WTC11 (cell line): ENCODE results near the gene RPN1. TPM values are rescaled to one million over a fixed set of nuclear protein-coding genes. Genes with fewer than 3 reads are reported as not detected.

ENCODE experiments used
- ATAC-seq: fragments of 200-7000 bp; cut with Tn5 transposase; 2 replicates; pipeline ENCODE4 v1.10.0; 2021; ENCODE audit warnings: mild to moderate bottlenecking, moderate library complexity
- CTCF ChIA-PET: fragments of 300-600 bp; sonication (Branson Sonifier 250); formaldehyde crosslinking; loops from one replicate; lab custom pipeline; 2021; ENCODE audit warnings: antibody characterized with exemption; lab: Charles Lee
- POLR2A ChIA-PET: fragments of 350-600 bp; sonication (Branson Sonifier 250); formaldehyde crosslinking; loops from one replicate; lab custom pipeline; 2021; ENCODE audit warnings: antibody characterized with exemption; lab: Charles Lee
- DNase-seq: peaks from one replicate; pipeline ENCODE4 v3.0.0; 2021; ENCODE audit warnings: low spot score
- H3K27ac Mint-ChIP-seq: 2 replicates; pipeline ENCODE4 v1.8.0; 2021; ENCODE audit warnings: mixed read lengths
- H3K27me3 Mint-ChIP-seq: 2 replicates; pipeline ENCODE4 v1.8.0; 2021; ENCODE audit warnings: low read depth, mild to moderate bottlenecking, moderate library complexity, mixed read lengths
- H3K36me3 Mint-ChIP-seq: 2 replicates; pipeline ENCODE4 v1.8.0; 2021; ENCODE audit warnings: mixed read lengths
- H3K4me1 Mint-ChIP-seq: 2 replicates; pipeline ENCODE4 v1.8.0; 2022; ENCODE audit warnings: mixed read lengths
- H3K4me3 Mint-ChIP-seq: 2 replicates; pipeline ENCODE4 v1.8.0; 2021; ENCODE audit warnings: mild to moderate bottlenecking, moderate library complexity, mixed read lengths
- H3K9me3 Mint-ChIP-seq: 2 replicates; pipeline ENCODE4 v1.8.0; 2021; ENCODE audit warnings: mixed read lengths
- ATF1 ChIP-seq: sonication (generic); formaldehyde crosslinking; IDR thresholded peaks from 2 replicates; pipeline ENCODE4 v1.8.1; 2023; ENCODE audit warnings: mild to moderate bottlenecking, moderate library complexity, missing genetic modification reagents
- CREB1 ChIP-seq: sonication (generic); formaldehyde crosslinking; IDR thresholded peaks from 2 replicates; pipeline ENCODE4 v1.8.0; 2023; ENCODE audit warnings: mild to moderate bottlenecking, missing genetic modification reagents
- CREM ChIP-seq: sonication (generic); formaldehyde crosslinking; IDR thresholded peaks from 2 replicates; pipeline ENCODE4 v1.8.1; 2022; ENCODE audit warnings: mild to moderate bottlenecking, missing genetic modification reagents, moderate library complexity
- CTCF ChIP-seq: fragments of 200-600 bp; IDR thresholded peaks from 2 replicates; pipeline ENCODE4 v1.8.0; 2022; ENCODE audit warnings: antibody characterized with exemption
- E2F5 ChIP-seq: sonication (generic); formaldehyde crosslinking; IDR thresholded peaks from 2 replicates; pipeline ENCODE4 v1.8.1; 2022; ENCODE audit warnings: mild to moderate bottlenecking, moderate library complexity, missing genetic modification reagents
- ETV6 ChIP-seq: sonication (generic); formaldehyde crosslinking; IDR thresholded peaks from 2 replicates; pipeline ENCODE4 v1.8.1; 2022; ENCODE audit warnings: mild to moderate bottlenecking, missing genetic modification reagents
- GRHL2 ChIP-seq: fragments of 250-450 bp; sonication (Bioruptor Pico); IDR thresholded peaks from 2 replicates; pipeline ENCODE4 v1.8.0; 2022; ENCODE audit warnings: mild to moderate bottlenecking, moderate library complexity; ENCODE audit not compliant: insufficient replicate concordance, severe bottlenecking
- HMGXB4 ChIP-seq: sonication (generic); formaldehyde crosslinking; IDR thresholded peaks from 2 replicates; pipeline ENCODE4 v1.8.1; 2023; ENCODE audit warnings: mild to moderate bottlenecking, moderate library complexity, missing genetic modification reagents
- JAZF1 ChIP-seq: fragments of 250-450 bp; sonication (Bioruptor Pico); IDR thresholded peaks from 2 replicates; pipeline ENCODE4 v1.9.0; 2021; ENCODE audit warnings: moderate library complexity, mild to moderate bottlenecking, inconsistent platforms
- JUN ChIP-seq: sonication (generic); formaldehyde crosslinking; IDR thresholded peaks from 2 replicates; pipeline ENCODE4 v1.8.0; 2023; ENCODE audit warnings: mild to moderate bottlenecking, missing genetic modification reagents
- NFE2L1 ChIP-seq: sonication (generic); formaldehyde crosslinking; IDR thresholded peaks from 2 replicates; pipeline ENCODE4 v1.8.1; 2023; ENCODE audit warnings: missing genetic modification reagents
- NR2C2 ChIP-seq: sonication (generic); formaldehyde crosslinking; IDR thresholded peaks from 2 replicates; pipeline ENCODE4 v1.8.0; 2022; ENCODE audit warnings: mild to moderate bottlenecking, missing genetic modification reagents
- OVOL2 ChIP-seq: fragments of 250-450 bp; sonication (Bioruptor Pico); IDR thresholded peaks from 2 replicates; pipeline ENCODE4 v1.9.0; 2021; ENCODE audit warnings: mild to moderate bottlenecking, borderline replicate concordance
- RELA ChIP-seq: sonication (generic); formaldehyde crosslinking; IDR thresholded peaks from 2 replicates; pipeline ENCODE4 v1.8.1; 2022; ENCODE audit warnings: missing genetic modification reagents, mild to moderate bottlenecking, borderline replicate concordance
- SMAD3 ChIP-seq: sonication (generic); formaldehyde crosslinking; IDR thresholded peaks from 2 replicates; pipeline ENCODE4 v1.8.0; 2022; ENCODE audit warnings: missing genetic modification reagents, mild to moderate bottlenecking, borderline replicate concordance
- SP1 ChIP-seq: sonication (generic); formaldehyde crosslinking; conservative IDR thresholded peaks from 2 replicates; pipeline ENCODE4 v1.8.1; 2022; ENCODE audit warnings: missing genetic modification reagents
- TCF7 ChIP-seq: sonication (generic); formaldehyde crosslinking; IDR thresholded peaks from 2 replicates; pipeline ENCODE4 v1.8.0; 2022; ENCODE audit warnings: mild to moderate bottlenecking, low read depth, missing genetic modification reagents, moderate library complexity
- TEAD4 ChIP-seq: sonication (generic); formaldehyde crosslinking; IDR thresholded peaks from 2 replicates; pipeline ENCODE4 v1.8.0; 2022; ENCODE audit warnings: mild to moderate bottlenecking, missing genetic modification reagents
- ZBTB21 ChIP-seq: sonication (generic); formaldehyde crosslinking; IDR thresholded peaks from 2 replicates; pipeline ENCODE4 v1.8.1; 2023; ENCODE audit warnings: mild to moderate bottlenecking, missing genetic modification reagents, borderline replicate concordance
- ZNF512 ChIP-seq: sonication (generic); formaldehyde crosslinking; IDR thresholded peaks from 2 replicates; pipeline ENCODE4 v1.8.1; 2022; ENCODE audit warnings: missing genetic modification reagents, borderline replicate concordance
- ZNF671 ChIP-seq: fragments of 250-450 bp; sonication (Bioruptor Pico); IDR thresholded peaks from 2 replicates; pipeline ENCODE4 v1.8.0; 2021; ENCODE audit warnings: mild to moderate bottlenecking
- total RNA-seq: library from RNA; stranded (reverse); gene quantifications from 3 replicates; pipeline ENCODE4 v1.2.3, GENCODE V29; 2021
- TF ChIP-seq, protein P1 (sequence below): sonication (generic); formaldehyde crosslinking; IDR thresholded peaks from 2 replicates; pipeline ENCODE4 v1.8.0; 2022; ENCODE audit warnings: mild to moderate bottlenecking, missing genetic modification reagents
- TF ChIP-seq, protein P2 (sequence below): sonication (generic); formaldehyde crosslinking; IDR thresholded peaks from 2 replicates; pipeline ENCODE4 v1.8.0; 2022; ENCODE audit warnings: mild to moderate bottlenecking, missing genetic modification reagents
- TF ChIP-seq, protein P3 (sequence below): fragments of 250-450 bp; sonication (Bioruptor Pico); conservative IDR thresholded peaks from 2 replicates; pipeline ENCODE4 v1.9.0; 2021; ENCODE audit warnings: mild to moderate bottlenecking

Gene RPN1
- total RNA-seq, 1 experiment from 2014 or later: 160 TPM

DNA sequence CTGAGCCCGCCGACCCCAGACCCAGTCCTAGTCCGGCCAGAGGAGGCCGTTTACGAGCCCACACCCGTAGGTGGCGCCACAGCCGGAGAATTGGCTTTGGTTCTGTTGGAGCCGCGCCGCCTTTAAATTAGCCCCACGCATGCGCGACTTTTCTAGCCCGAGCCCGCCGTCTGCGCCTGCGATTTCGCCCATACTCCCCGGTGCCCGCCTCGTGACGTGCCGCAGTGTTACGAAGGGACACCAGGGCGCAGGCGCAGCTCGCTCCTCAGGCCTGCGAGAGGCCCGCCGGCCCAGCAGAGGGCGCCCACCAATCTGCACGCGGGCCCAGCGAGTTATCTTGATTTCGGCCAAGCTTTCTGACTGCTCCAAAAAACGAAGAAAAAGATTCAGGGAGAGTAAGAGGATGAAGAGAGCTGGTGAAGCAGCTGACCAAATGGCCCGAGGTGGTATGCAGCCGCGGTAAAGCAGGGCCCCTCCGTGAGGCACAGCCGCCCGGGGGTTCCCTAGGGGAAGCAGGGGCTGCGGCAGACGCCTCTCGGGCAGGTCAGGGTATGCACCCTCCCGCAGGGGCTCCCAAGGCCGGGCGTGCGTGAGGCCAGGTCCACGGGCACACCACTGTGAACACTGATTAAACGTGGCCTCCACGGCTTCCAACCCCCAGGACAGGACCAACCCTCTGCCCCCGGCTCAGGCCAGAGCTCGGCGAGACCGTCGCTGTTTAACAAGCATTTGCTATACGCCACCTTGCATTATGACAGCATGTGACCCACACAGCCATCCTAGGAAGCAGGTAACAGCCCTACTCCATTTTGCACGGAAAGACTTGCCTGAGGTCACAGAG, 32.8 kb downstream of the RPN1 start:
- Mint-ChIP-seq H3K4me3 (peak overlapping the region; percentile 91), H3K27me3 (no peaks in the 10 kb centered on the region), H3K9me3 (no peaks in the 10 kb centered on the region), H3K4me1 (peaks cover 14% of the 10 kb centered on the region), H3K36me3 (peaks cover 31% of the 10 kb centered on the region), H3K27ac (peak overlapping the region; percentile 89)
- ATAC-seq: peak; percentile 91
- ChIA-PET POLR2A (interaction anchor here (0.5 to 1.5 kb wide), 4 partner anchors 18 to 580 kb away, joined by 3 to 5 read pairs (median 4); no protein-coding TSS in a partner anchor), CTCF (interaction anchor here (0.5 to 2.9 kb wide), 52 partner anchors 10 to 532 kb away, joined by 3 to 55 read pairs (median 3); partner anchors contain the start of genes CFAP92 and RAB7A)
- peak; percentile 98 for DNase-seq
- TF ChIP-seq NFE2L1 (0 out of 2 replicates have a peak, but pooled peaks have one; percentile 48), JUN (CRISPR knock-in tag) (no peak), ATF1 (CRISPR knock-in tag) (no peak; the same call in 1 of the 2 replicates), CREM (CRISPR knock-in tag) (peak; percentile 67; the same call in 1 of the 2 replicates), GRHL2 (CRISPR knock-in tag) (no peak), NR2C2 (CRISPR knock-in tag) (no peak), ZBTB21 (CRISPR knock-in tag) (0 out of 2 replicates have a peak, but pooled peaks have one; percentile 55), SP1 (CRISPR knock-in tag) (peak; percentile 61), ZNF512 (CRISPR knock-in tag) (no peak), RELA (no peak), ZNF671 (CRISPR knock-in tag) (no peak), JAZF1 (no peak), CREB1 (CRISPR knock-in tag) (no peak), TCF7 (no peak), SMAD3 (CRISPR knock-in tag) (no peak; the same call in 1 of the 2 replicates), E2F5 (CRISPR knock-in tag) (no peak), CTCF (peak; percentile 75; the same call in 1 of the 2 replicates), TEAD4 (CRISPR knock-in tag) (0 out of 2 replicates have a peak, but pooled peaks have one; percentile 44), OVOL2 (no peak), HMGXB4 (CRISPR knock-in tag) (peak; percentile 88; the same call in 1 of the 2 replicates), ETV6 (CRISPR knock-in tag) (peak; percentile 89)
- TF ChIP-seq, protein P1, sequence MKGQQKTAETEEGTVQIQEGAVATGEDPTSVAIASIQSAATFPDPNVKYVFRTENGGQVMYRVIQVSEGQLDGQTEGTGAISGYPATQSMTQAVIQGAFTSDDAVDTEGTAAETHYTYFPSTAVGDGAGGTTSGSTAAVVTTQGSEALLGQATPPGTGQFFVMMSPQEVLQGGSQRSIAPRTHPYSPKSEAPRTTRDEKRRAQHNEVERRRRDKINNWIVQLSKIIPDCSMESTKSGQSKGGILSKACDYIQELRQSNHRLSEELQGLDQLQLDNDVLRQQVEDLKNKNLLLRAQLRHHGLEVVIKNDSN (CRISPR knock-in tag): peak; percentile 64
- TF ChIP-seq, protein P2, sequence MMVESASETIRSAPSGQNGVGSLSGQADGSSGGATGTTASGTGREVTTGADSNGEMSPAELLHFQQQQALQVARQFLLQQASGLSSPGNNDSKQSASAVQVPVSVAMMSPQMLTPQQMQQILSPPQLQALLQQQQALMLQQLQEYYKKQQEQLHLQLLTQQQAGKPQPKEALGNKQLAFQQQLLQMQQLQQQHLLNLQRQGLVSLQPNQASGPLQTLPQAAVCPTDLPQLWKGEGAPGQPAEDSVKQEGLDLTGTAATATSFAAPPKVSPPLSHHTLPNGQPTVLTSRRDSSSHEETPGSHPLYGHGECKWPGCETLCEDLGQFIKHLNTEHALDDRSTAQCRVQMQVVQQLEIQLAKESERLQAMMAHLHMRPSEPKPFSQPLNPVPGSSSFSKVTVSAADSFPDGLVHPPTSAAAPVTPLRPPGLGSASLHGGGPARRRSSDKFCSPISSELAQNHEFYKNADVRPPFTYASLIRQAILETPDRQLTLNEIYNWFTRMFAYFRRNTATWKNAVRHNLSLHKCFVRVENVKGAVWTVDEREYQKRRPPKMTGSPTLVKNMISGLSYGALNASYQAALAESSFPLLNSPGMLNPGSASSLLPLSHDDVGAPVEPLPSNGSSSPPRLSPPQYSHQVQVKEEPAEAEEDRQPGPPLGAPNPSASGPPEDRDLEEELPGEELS: no peak
- TF ChIP-seq, protein P3, sequence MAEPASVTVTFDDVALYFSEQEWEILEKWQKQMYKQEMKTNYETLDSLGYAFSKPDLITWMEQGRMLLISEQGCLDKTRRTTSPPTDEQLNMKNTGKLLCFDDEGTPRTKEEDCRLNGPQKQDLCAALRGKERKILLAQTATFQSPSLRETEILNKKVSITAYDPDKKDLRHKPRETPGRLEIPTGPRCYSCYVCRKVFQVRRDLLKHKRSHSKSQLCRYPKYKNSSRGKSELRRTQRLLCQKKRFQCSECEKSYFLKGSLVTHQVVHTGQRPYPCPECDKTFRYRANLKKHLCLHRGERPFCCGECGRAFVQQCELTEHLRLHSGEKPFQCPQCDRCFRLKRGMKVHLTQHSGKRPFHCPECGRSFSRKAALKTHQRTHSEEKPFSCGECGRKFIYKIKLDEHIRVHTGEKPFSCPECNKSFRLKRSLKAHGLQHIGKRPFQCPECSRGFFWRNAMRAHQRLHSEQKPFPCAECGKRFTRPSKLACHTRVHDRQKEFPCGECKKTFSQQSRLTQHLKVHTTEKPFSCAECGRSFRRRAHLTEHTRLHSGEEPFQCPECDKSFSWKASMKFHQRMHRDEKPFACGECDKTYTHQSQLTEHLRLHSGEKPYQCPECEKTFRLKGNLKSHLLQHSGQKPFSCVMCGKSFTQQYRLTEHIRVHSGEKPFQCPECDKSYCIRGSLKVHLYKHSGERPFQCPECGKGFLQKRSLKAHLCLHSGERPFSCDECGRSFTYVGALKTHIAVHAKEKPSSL (CRISPR knock-in tag): no peak
